ENCODE results near the gene CPM.

The CPM gene

GRCh38 chr12:68951652-68952051 lies 18.7 kb upstream of the CPM start:
- Histone ChIP-seq H3K36me3 (ENCODE audit: control insufficient read depth, low read depth, low read length) (no peaks in the 10 kb centered on the region), H3K27me3 (ENCODE audit: control insufficient read depth, insufficient read depth, low read length) (no peaks in the 10 kb centered on the region), H3K4me1 (ENCODE audit: control insufficient read depth, low read depth, low read length) (no peaks in the 10 kb centered on the region), H3K9ac (ENCODE audit: low read length) (no peak overlapping the region), H3K27ac (ENCODE audit: low read length) (no peak overlapping the region), H3K9me3 (ENCODE audit: control insufficient read depth, low read depth, low read length) (no peaks in the 10 kb centered on the region), H3K4me3 (ENCODE audit: low read length) (no peak overlapping the region)

DNA sequence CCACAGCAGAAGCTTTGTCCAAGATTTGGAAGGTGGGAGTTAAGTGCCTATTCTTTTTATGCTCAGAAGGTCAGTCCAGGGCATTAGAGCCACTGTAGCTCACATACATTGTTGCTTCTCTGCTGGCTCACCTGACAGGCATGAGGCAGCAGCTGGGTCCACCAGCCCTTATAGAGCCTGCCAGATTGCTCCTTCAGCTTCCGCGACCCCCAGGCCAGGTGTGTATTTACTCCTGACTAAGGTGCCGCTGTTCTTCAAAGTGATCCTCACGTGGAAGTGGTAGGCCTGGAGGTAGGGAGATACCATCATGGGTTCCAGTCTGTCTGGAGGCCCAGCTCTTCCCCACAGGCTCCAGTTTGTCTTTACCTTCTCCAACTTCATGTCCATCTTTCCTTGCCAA lies 17.5 kb upstream of the CPM start:
- Histone ChIP-seq H3K9me3 (ENCODE audit: control insufficient read depth, low read depth, low read length) (no peaks in the 10 kb centered on the region), H3K36me3 (ENCODE audit: control insufficient read depth, low read depth, low read length) (no peaks in the 10 kb centered on the region), H3K27ac (ENCODE audit: low read length) (no peak overlapping the region), H3K9ac (ENCODE audit: low read length) (no peak overlapping the region), H3K4me1 (ENCODE audit: control insufficient read depth, low read depth, low read length) (no peaks in the 10 kb centered on the region), H3K27me3 (ENCODE audit: control insufficient read depth, insufficient read depth, low read length) (no peaks in the 10 kb centered on the region), H3K4me3 (ENCODE audit: low read length) (no peak overlapping the region)

DNA sequence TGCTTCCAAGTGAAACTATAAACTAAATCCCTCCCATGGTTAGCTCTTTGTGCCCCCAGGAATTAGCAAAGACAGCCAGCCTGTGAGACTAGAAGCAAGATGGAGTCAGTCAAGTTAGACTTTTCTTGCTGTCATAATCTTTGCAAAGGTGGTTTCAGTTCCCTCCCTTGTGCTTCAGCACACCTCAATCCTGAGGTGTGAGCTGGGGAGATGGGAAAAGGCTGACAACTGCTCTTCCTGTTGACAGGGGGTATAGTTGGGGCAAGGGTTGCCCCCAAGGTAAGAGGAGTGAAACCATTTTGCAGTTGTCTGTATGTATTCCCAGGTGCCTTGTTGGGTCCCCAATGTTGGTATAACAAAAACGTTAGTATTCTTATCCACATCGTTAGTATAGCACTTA lies 12.3 kb upstream of the CPM start:
- Histone ChIP-seq H3K9me3 (ENCODE audit: control insufficient read depth, low read depth, low read length) (no peaks in the 10 kb centered on the region), H3K36me3 (ENCODE audit: control insufficient read depth, low read depth, low read length) (no peaks in the 10 kb centered on the region), H3K9ac (ENCODE audit: low read length) (no peak overlapping the region), H3K4me3 (ENCODE audit: low read length) (no peak overlapping the region), H3K27ac (ENCODE audit: low read length) (no peak overlapping the region), H3K4me1 (ENCODE audit: control insufficient read depth, low read depth, low read length) (no peaks in the 10 kb centered on the region), H3K27me3 (ENCODE audit: control insufficient read depth, insufficient read depth, low read length) (no peaks in the 10 kb centered on the region)

DNA sequence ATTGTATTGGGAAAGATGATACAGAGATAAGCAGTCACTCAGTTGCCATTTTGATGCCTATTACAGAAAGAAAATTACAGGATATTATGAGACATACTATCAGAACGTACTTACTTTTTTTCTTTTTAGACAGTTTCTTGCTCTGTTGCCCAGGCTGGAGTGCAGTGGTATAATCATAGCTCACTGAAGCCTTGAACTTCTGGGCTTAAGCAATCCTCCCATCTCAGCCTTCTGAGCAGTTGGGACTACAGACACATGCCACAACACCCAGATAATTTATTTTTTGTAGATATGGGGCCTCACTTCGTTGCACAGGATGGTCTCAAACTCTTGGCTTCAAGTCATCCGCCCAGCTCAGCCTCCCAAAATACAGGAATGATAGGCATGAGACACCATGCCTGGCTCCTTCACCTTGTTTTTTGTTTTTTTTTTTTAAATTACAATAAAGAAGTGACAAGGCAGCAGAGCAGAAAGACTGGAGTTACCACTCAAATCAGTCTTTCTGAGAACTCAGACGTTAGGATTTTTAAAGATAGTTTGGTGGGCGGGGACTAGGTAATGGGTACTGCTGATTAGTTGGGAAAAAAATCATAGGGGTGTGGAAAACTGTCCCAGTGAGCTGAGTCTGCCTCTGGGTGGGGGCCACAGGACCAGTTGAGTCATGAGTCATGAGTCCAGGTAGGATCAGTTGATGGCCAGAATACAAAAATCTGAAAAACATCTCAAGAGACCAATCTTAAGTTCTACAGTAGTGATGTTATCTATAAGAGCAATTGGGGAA lies 11.5 kb upstream of the CPM start:
- H3K27me3 ChIP-seq (ENCODE audit: control insufficient read depth, insufficient read depth, low read length): no peaks in the 10 kb centered on the region
- no peaks in the 10 kb centered on the region for H3K9me3 ChIP-seq (ENCODE audit: control insufficient read depth, low read depth, low read length)
- H3K9ac ChIP-seq (ENCODE audit: low read length): no peak overlapping the region
- no peaks in the 10 kb centered on the region for H3K4me1 ChIP-seq (ENCODE audit: control insufficient read depth, low read depth, low read length)
- no peak overlapping the region for H3K4me3 ChIP-seq (ENCODE audit: low read length)
- H3K27ac ChIP-seq (ENCODE audit: low read length): no peak overlapping the region
- no peaks in the 10 kb centered on the region for H3K36me3 ChIP-seq (ENCODE audit: control insufficient read depth, low read depth, low read length)

DNA sequence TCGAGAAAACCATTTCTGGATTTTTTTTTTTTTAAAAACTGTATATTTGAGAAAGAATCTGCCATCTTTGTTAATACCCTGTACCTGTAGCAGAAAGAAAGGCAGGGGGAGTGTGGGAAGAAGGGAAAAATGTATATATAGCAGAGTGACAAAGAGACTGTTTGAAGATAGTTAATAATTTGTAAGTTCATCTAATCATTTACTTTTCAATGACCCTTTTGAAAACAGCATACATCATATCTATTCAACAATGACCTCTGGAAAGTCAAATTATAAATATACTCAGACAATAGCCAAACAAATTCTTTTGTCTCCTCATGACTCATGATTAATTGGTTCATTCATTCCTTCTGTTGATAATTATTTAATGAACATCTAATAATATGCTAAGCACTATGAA lies 10.9 kb upstream of the CPM start:
- no peak overlapping the region for H3K27ac ChIP-seq (ENCODE audit: low read length)
- H3K4me3 ChIP-seq (ENCODE audit: low read length): no peak overlapping the region
- no peaks in the 10 kb centered on the region for H3K36me3 ChIP-seq (ENCODE audit: control insufficient read depth, low read depth, low read length)
- H3K4me1 ChIP-seq (ENCODE audit: control insufficient read depth, low read depth, low read length): no peaks in the 10 kb centered on the region
- H3K27me3 ChIP-seq (ENCODE audit: control insufficient read depth, insufficient read depth, low read length): no peaks in the 10 kb centered on the region
- no peak overlapping the region for H3K9ac ChIP-seq (ENCODE audit: low read length)
- no peaks in the 10 kb centered on the region for H3K9me3 ChIP-seq (ENCODE audit: control insufficient read depth, low read depth, low read length)

- Histone ChIP-seq H3K9me3 (ENCODE audit: control insufficient read depth, low read depth, low read length) (no peaks in the 10 kb centered on the region), H3K27ac (ENCODE audit: low read length) (no peak overlapping the region), H3K27me3 (ENCODE audit: control insufficient read depth, insufficient read depth, low read length) (no peaks in the 10 kb centered on the region), H3K4me1 (ENCODE audit: control insufficient read depth, low read depth, low read length) (no peaks in the 10 kb centered on the region), H3K9ac (ENCODE audit: low read length) (no peak overlapping the region), H3K4me3 (ENCODE audit: low read length) (no peak overlapping the region), H3K36me3 (ENCODE audit: control insufficient read depth, low read depth, low read length) (no peaks in the 10 kb centered on the region)
These were observed 7.8 kb upstream of the CPM start for GRCh38 chr12:68940731-68941130.

GRCh38 chr12:68939505-68939904 lies 6.5 kb upstream of the CPM start:
- no peaks in the 10 kb centered on the region for H3K9me3 ChIP-seq (ENCODE audit: control insufficient read depth, low read depth, low read length)
- no peaks in the 10 kb centered on the region for H3K36me3 ChIP-seq (ENCODE audit: control insufficient read depth, low read depth, low read length)
- H3K27ac ChIP-seq (ENCODE audit: low read length): no peak overlapping the region
- no peak overlapping the region for H3K9ac ChIP-seq (ENCODE audit: low read length)
- H3K4me1 ChIP-seq (ENCODE audit: control insufficient read depth, low read depth, low read length): no peaks in the 10 kb centered on the region
- H3K4me3 ChIP-seq (ENCODE audit: low read length): no peak overlapping the region
- H3K27me3 ChIP-seq (ENCODE audit: control insufficient read depth, insufficient read depth, low read length): peaks cover 2% of the 10 kb centered on the region

DNA sequence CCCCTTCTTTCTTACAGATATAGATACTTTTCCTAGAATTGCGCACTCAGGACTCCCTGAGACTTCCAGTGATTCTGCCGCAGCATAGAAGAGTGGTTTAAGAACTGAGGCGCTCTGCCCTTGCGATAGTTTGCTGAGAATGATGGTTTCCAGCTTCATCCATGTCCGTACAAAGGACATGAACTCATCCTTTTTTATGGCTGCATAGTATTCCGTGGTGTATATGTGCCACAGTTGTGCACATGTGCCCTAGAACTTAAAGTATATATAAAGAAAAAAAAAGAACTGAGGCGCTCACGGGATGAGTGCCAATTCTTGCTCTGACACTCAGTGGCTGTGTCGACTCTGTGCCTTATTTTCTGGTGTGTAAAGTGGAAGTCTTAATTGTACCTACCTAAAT lies 1.4 kb upstream of the CPM start:
- H3K27ac ChIP-seq (ENCODE audit: low read length): no peak overlapping the region
- H3K4me1 ChIP-seq (ENCODE audit: control insufficient read depth, low read depth, low read length): peaks cover 10% of the 10 kb centered on the region
- no peaks in the 10 kb centered on the region for H3K9me3 ChIP-seq (ENCODE audit: control insufficient read depth, low read depth, low read length)
- H3K9ac ChIP-seq (ENCODE audit: low read length): no peak overlapping the region
- no peak overlapping the region for H3K4me3 ChIP-seq (ENCODE audit: low read length)
- peaks cover 37% of the 10 kb centered on the region for H3K27me3 ChIP-seq (ENCODE audit: control insufficient read depth, insufficient read depth, low read length)
- no peaks in the 10 kb centered on the region for H3K36me3 ChIP-seq (ENCODE audit: control insufficient read depth, low read depth, low read length)

- no peaks in the 10 kb centered on the region for H3K9me3 ChIP-seq (ENCODE audit: control insufficient read depth, low read depth, low read length)
- H3K36me3 ChIP-seq (ENCODE audit: control insufficient read depth, low read depth, low read length): no peaks in the 10 kb centered on the region
- peaks cover 37% of the 10 kb centered on the region for H3K27me3 ChIP-seq (ENCODE audit: control insufficient read depth, insufficient read depth, low read length)
- no peak overlapping the region for H3K9ac ChIP-seq (ENCODE audit: low read length)
- H3K4me3 ChIP-seq (ENCODE audit: low read length): peak overlapping the region; percentile 64
- no peak overlapping the region for H3K27ac ChIP-seq (ENCODE audit: low read length)
- peaks cover 10% of the 10 kb centered on the region for H3K4me1 ChIP-seq (ENCODE audit: control insufficient read depth, low read depth, low read length)
These were observed 627 bp downstream of the CPM start for GRCh38 chr12:68932128-68932960.

DNA sequence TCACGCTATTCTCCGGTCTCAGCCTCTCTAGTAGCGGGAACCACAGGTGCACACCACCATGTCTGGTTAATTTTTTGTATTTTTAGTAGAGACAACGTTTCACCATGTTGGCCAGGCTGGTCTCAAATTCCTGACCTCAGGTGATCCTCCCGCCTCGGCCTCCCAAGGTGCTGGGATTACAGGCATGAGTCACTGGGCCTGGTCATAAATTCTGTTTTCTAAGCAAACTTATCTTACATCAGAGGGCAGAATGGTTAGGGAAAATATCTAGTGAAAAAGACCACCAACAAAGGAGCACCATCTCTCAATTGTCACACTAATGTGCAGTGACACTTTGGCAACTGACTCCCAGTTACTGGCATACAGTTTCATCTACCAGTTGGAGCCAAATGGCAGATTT lies 2.8 kb downstream of the CPM start:
- Histone ChIP-seq H3K4me3 (ENCODE audit: low read length) (no peak overlapping the region), H3K9ac (ENCODE audit: low read length) (no peak overlapping the region), H3K27me3 (ENCODE audit: control insufficient read depth, insufficient read depth, low read length) (peaks cover 37% of the 10 kb centered on the region), H3K9me3 (ENCODE audit: control insufficient read depth, low read depth, low read length) (no peaks in the 10 kb centered on the region), H3K36me3 (ENCODE audit: control insufficient read depth, low read depth, low read length) (no peaks in the 10 kb centered on the region), H3K27ac (ENCODE audit: low read length) (no peak overlapping the region), H3K4me1 (ENCODE audit: control insufficient read depth, low read depth, low read length) (peaks cover 10% of the 10 kb centered on the region)

GRCh38 chr12:68924546-68924945 lies 8.4 kb downstream of the CPM start:
- no peaks in the 10 kb centered on the region for H3K9me3 ChIP-seq (ENCODE audit: control insufficient read depth, low read depth, low read length)
- H3K27ac ChIP-seq (ENCODE audit: low read length): no peak overlapping the region
- no peaks in the 10 kb centered on the region for H3K36me3 ChIP-seq (ENCODE audit: control insufficient read depth, low read depth, low read length)
- H3K27me3 ChIP-seq (ENCODE audit: control insufficient read depth, insufficient read depth, low read length): no peaks in the 10 kb centered on the region
- H3K4me3 ChIP-seq (ENCODE audit: low read length): no peak overlapping the region
- H3K4me1 ChIP-seq (ENCODE audit: control insufficient read depth, low read depth, low read length): no peaks in the 10 kb centered on the region
- H3K9ac ChIP-seq (ENCODE audit: low read length): no peak overlapping the region

Measured in iPS-18a (cell line).